ENCODE data around the gene PITPNB.

GRCh38 chr22:27863001-27863400 is 56.1 kb downstream of the PITPNB start:
- TF ChIP-seq CTCF (IDR thresholded peaks at IDR 0.05; ENCODE audit: borderline replicate concordance, extremely low read depth, low read length, poor library complexity, severe bottlenecking): no peak
- TF ChIP-seq EZH2 (IDR thresholded peaks at IDR 0.05; ENCODE audit: borderline replicate concordance, low read depth, low read length, severe bottlenecking): no peak

All from DND-41 (cell line).